GM12864 (cell line): ENCODE results near the gene KIF23.

Experiments
- DNase-seq: peaks from one replicate; pipeline ENCODE4 v3.0.0-alpha.2; 2011; ENCODE audit warnings: low read depth
- H3K4me3 ChIP-seq: 2 replicates; pipeline ENCODE4 v1.5.1; 2011; ENCODE audit warnings: mild to moderate bottlenecking, low read depth, low read length, control low read depth
- CTCF ChIP-seq: IDR thresholded peaks from 2 replicates; pipeline ENCODE4 v1.5.1; 2011; ENCODE audit warnings: low read depth, mild to moderate bottlenecking, moderate library complexity, low read length, control low read depth, inconsistent platforms; ENCODE audit errors: missing control alignments

Gene KIF23

GRCh38 chr15:69479081-69479480, 64.9 kb downstream of the KIF23 start:
- no peak for TF ChIP-seq CTCF
- DNase-seq: no peak
- no peak overlapping the region for H3K4me3 ChIP-seq

DNA sequence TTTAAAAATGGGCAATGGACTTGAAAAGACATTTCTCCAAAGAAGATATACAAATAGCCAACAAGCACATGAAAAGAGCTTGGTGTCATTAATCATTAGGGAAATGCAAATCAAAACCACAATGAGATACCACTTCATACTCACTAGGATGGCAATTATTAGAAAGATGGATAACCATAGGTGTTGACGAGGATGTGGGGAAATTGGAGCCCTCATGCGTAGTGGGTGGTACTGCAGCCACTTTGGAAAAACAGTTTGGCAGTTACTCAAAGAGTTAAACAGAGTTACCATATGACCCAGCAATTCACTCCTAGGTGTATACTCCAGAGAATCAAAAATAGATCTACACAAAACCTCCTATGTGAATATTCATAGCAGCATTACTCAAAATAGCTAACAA, 65.8 kb downstream of the KIF23 start:
- H3K4me3 ChIP-seq: no peak overlapping the region
- TF ChIP-seq CTCF: no peak

GRCh38 chr15:69480932-69481331, 66.8 kb downstream of the KIF23 start:
- H3K4me3 ChIP-seq: no peak overlapping the region
- DNase-seq: no peak
- no peak for TF ChIP-seq CTCF

More for the DNA sequence above, 65.8 kb downstream of the KIF23 start:
- no peak for DNase-seq

DNA sequence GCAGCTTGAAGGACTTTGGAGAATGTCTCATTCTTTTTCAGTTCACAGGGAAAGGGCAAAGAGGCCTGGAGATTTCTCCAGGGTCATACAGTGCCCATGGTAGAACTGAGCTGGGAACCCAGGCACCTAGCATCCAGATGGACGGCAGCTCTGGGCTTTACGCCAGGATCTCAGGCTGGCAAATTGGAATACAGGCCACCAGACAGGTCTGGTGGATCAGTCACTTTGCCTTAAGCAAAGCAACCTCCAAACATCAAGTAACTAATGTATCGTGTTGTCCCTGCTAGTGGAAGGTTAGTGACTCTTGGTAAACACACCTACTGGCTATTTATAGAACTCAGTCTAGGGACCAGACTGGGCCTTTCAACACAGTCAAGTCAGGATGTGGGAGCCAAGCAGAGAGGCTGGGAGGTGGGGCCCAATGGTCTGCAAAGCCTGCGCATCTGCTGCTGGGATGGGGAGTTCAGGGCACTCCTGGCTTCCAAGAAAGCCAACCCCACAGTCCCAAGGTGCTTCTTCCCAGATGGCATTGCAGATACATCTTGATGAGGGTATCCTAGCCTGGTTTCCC, 68.6 kb downstream of the KIF23 start:
- no peak overlapping the region for H3K4me3 ChIP-seq
- TF ChIP-seq CTCF: no peak
- DNase-seq: no peak

DNA sequence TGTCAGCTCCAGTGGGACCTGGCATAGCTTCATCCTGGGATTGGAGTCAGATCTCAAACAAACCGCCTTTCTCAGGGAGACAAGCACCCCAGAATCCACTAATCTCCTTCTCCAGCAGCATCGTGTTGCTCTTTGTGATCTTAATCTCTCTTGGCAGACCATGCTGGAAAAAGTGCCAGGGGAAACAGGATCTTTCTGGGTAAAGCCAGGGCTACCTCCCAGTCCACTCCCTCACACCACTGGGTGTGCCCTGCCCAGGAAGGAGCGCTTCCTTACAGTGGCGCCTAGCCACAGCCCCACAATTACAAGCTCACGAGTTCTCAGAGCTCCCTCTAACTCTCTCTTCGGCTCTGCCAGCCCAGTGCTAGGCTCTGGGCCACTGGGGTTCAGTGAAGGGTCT, 70.7 kb downstream of the KIF23 start:
- no peak for DNase-seq
- no peak for TF ChIP-seq CTCF
- H3K4me3 ChIP-seq: no peak overlapping the region

- no peak for DNase-seq
- no peak overlapping the region for H3K4me3 ChIP-seq
- TF ChIP-seq CTCF: no peak
Observed at GRCh38 chr15:69486481-69487110, 72.4 kb downstream of the KIF23 start.

DNA sequence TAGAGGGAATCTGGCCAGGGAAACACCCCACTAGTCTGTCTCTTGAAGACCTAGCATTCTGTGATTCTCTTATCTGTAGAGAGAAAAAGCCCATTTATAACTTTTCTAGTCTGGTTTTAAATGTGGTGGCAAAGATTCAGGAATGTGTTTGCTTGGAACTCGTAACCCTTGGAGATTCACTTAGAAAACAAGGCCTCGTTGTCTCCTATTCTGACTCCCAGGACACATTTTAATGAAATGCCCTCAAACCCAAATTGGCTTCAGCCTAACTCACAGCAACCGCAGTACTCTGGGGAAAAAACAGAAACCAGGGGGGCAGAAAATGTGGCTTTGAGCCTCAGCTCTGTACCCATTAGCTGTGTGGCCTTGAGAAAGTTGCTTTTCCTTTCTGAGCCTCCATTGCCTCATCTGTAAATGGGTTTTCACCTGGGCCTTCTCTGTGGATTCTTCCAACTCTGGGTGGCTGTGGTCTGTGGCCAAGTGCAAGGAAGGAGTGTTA, 75.0 kb downstream of the KIF23 start:
- no peak overlapping the region for H3K4me3 ChIP-seq
- no peak for TF ChIP-seq CTCF
- DNase-seq: no peak
